COR-L47 (cell line): ENCODE data around the gene SLC16A11.
"Not testable (repeated sequence)": the region's sequence is repeated elsewhere in the genome, so short reads cannot be mapped to it uniquely, and the experiment has no call there.

Experiments used
- DNase-seq: peaks from one replicate; lab custom pipeline; 2025; lab: John Stamatoyannopoulos, UW

Gene SLC16A11

GRCh38 chr17:7005716-7006115 lies 38.2 kb downstream of the SLC16A11 start:
- no peak for DNase-seq

- peak; percentile 19 for DNase-seq
Measured at GRCh38 chr17:7004398-7005253, 39.3 kb downstream of the SLC16A11 start.

- DNase-seq = no peak
Measured at GRCh38 chr17:7003745-7004144, 40.1 kb downstream of the SLC16A11 start.

GRCh38 chr17:7002288-7003047 lies 41.4 kb downstream of the SLC16A11 start:
- DNase-seq = no peak

- no peak for DNase-seq
Measured at GRCh38 chr17:7001318-7001961, 42.5 kb downstream of the SLC16A11 start.

- DNase-seq = no peak
Measured at GRCh38 chr17:6998855-6999508, 44.9 kb downstream of the SLC16A11 start.

GRCh38 chr17:6997171-6997570 lies 46.7 kb downstream of the SLC16A11 start:
- DNase-seq = no peak

GRCh38 chr17:6996256-6997011 lies 47.5 kb downstream of the SLC16A11 start:
- no peak for DNase-seq

- no peak for DNase-seq
Measured at GRCh38 chr17:6995500-6996255, 48.2 kb downstream of the SLC16A11 start, which contains the start of gene ALOX12. ALOX12 (plus strand) TSS chr17:6996049; CDS start chr17:6996118, 69 bp downstream.

GRCh38 chr17:6994666-6995256 lies 49.1 kb downstream of the SLC16A11 start:
- no peak for DNase-seq

- no peak for DNase-seq
Measured at GRCh38 chr17:6994118-6994598, 49.7 kb downstream of the SLC16A11 start.

- not testable (repeated sequence) for DNase-seq
Measured at GRCh38 chr17:6993613-6994056, 50.3 kb downstream of the SLC16A11 start.
